HG03469 (cell line): ENCODE measurements around the gene GBA3.

ENCODE experiments used
- ATAC-seq: cut with Tn5 transposase; IDR thresholded peaks from one replicate; pipeline ENCODE4 v1.9.1; 2021; ENCODE audit warnings: mild to moderate bottlenecking, moderate library complexity, moderate number of reproducible peaks; ENCODE audit not compliant: unreplicated experiment

Gene GBA3

GRCh38 chr4:22692736-22693135, at the start of gene GBA3:
TSS of gene GBA3 (plus strand) at chr4:22692937.
- ATAC-seq = no peak

GRCh38 chr4:22643952-22644351, 48.8 kb upstream of the GBA3 start:
- no peak for ATAC-seq

- no peak for ATAC-seq
These were observed 47.1 kb upstream of the GBA3 start for GRCh38 chr4:22645481-22646182.

- ATAC-seq = no peak
These were observed 43.7 kb upstream of the GBA3 start for GRCh38 chr4:22648996-22649395.

GRCh38 chr4:22650771-22651170, 42.0 kb upstream of the GBA3 start:
- ATAC-seq = no peak

- ATAC-seq = no peak
These were observed 39.0 kb upstream of the GBA3 start for GRCh38 chr4:22653752-22654151.

GRCh38 chr4:22661443-22661842, 31.3 kb upstream of the GBA3 start:
- no peak for ATAC-seq

- no peak for ATAC-seq
These were observed 25.3 kb upstream of the GBA3 start for GRCh38 chr4:22667332-22667940.

- ATAC-seq = no peak
These were observed 24.4 kb upstream of the GBA3 start for GRCh38 chr4:22668301-22668700.

- no peak for ATAC-seq
These were observed 24.0 kb upstream of the GBA3 start for GRCh38 chr4:22668702-22669101.

- ATAC-seq = no peak
These were observed 21.8 kb upstream of the GBA3 start for GRCh38 chr4:22670956-22671355.

GRCh38 chr4:22672519-22672918, 20.2 kb upstream of the GBA3 start:
- no peak for ATAC-seq

GRCh38 chr4:22672944-22673343, 19.8 kb upstream of the GBA3 start:
- no peak for ATAC-seq

GRCh38 chr4:22674700-22675099, 18.0 kb upstream of the GBA3 start:
- ATAC-seq = no peak

- ATAC-seq = no peak
These were observed 16.7 kb upstream of the GBA3 start for GRCh38 chr4:22676063-22676462.

- no peak for ATAC-seq
These were observed 15.0 kb upstream of the GBA3 start for GRCh38 chr4:22677780-22678179.

- no peak for ATAC-seq
These were observed 13.5 kb upstream of the GBA3 start for GRCh38 chr4:22678940-22679854.

- ATAC-seq = no peak
These were observed 12.6 kb upstream of the GBA3 start for GRCh38 chr4:22680065-22680642.

GRCh38 chr4:22683726-22684125, 9.0 kb upstream of the GBA3 start:
- ATAC-seq = no peak

- ATAC-seq = no peak
These were observed 6.6 kb upstream of the GBA3 start for GRCh38 chr4:22686141-22686540.

GRCh38 chr4:22688236-22688635, 4.5 kb upstream of the GBA3 start:
- ATAC-seq = no peak
